Natural killer cell treated with Interleukin-12 subunit alpha and Interleukin-12 subunit beta and Interleukin-15 and Interleukin-18, amount 100 ng/mL, for 72 hours (primary cell): ENCODE data around the gene HSPA12B. TPM values are rescaled to one million over a fixed set of nuclear protein-coding genes. Genes with fewer than 3 reads are reported as not detected.

Source experiments
- ATAC-seq, 2 donors: fragments of 150-1000 bp; cut with Tn5 transposase in 1 of 2; sonication (Bioruptor Pico), chemical (Tn5 transposase) in 1 of 2; 2 replicates each; pipeline ENCODE4 v1.10.0; 2021
- DNase-seq: peaks from one replicate; pipeline ENCODE4 v3.0.0; 2022; ENCODE audit warnings: low spot score
- H3K27ac Mint-ChIP-seq, 2 donors: 1 replicate in 1 of 2; 2 replicates in 1 of 2; pipeline ENCODE4 v1.8.0; 2022; ENCODE audit warnings: mixed read lengths in 2 of 2, mild to moderate bottlenecking in 1 of 2, moderate library complexity in 1 of 2
- H3K27me3 Mint-ChIP-seq, 2 donors: 1 replicate in 1 of 2; 2 replicates in 1 of 2; pipeline ENCODE4 v1.8.0; 2022; ENCODE audit warnings: mixed read lengths in 2 of 2
- H3K36me3 Mint-ChIP-seq: one replicate; pipeline ENCODE4 v1.8.0; 2022; ENCODE audit warnings: mixed read lengths
- H3K4me1 Mint-ChIP-seq, 2 donors: 1 replicate in 1 of 2; 2 replicates in 1 of 2; pipeline ENCODE4 v1.8.0; 2022; ENCODE audit warnings: low read depth in 2 of 2, mixed read lengths in 2 of 2, mild to moderate bottlenecking in 1 of 2
- H3K4me3 Mint-ChIP-seq: one replicate; pipeline ENCODE4 v1.8.0; 2022; ENCODE audit warnings: mixed read lengths
- H3K9me3 Mint-ChIP-seq: 2 replicates; pipeline ENCODE4 v1.8.0; 2022; ENCODE audit warnings: mixed read lengths
- total RNA-seq, 2 donors: library from RNA; stranded (reverse); gene quantifications; one replicate each; pipeline ENCODE4 v1.2.3, GENCODE V29; 2022

The HSPA12B gene, protein sequence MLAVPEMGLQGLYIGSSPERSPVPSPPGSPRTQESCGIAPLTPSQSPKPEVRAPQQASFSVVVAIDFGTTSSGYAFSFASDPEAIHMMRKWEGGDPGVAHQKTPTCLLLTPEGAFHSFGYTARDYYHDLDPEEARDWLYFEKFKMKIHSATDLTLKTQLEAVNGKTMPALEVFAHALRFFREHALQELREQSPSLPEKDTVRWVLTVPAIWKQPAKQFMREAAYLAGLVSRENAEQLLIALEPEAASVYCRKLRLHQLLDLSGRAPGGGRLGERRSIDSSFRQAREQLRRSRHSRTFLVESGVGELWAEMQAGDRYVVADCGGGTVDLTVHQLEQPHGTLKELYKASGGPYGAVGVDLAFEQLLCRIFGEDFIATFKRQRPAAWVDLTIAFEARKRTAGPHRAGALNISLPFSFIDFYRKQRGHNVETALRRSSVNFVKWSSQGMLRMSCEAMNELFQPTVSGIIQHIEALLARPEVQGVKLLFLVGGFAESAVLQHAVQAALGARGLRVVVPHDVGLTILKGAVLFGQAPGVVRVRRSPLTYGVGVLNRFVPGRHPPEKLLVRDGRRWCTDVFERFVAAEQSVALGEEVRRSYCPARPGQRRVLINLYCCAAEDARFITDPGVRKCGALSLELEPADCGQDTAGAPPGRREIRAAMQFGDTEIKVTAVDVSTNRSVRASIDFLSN
- total RNA-seq, result not detected

DNA sequence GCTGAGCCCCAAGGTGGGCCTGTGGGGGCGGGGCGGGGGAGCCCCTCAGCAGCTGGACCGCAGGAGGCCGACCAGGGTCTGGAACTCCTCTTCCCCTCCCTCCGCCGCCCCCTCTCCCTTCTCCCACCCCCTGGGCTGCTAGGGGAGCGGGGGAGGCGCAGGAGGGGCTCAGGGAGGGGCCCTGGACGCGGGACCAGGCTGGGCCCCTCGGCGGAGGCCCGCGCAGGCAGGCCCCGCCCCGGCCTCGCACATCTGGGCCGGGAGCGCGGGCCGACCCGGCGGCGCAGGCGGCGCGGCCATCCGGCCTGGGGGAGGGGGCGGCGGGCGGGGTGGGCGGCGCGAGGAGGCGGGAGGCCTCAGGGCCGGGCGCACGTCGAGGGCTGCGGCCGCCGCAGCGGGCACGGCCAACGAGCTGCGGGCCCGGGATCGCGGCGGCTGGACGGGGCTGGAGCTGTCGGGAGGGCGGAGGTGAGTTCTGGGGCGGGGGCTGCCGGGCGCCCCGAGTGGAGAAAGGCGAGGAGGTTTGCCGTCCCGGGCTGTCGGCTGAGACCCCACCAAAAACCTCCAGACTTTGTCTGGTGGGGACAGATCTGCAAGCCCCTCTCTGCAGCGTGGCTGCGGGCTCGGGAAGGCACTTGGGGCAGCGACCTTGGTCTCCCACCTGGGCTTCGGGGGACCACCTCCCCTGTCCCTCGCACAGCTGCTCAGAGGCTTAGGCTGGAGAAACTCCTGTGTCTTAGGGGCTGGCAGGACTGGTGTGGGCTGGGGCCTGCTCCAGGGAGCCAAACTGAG is at the start of gene HSPA12B:
Gene HSPA12B (plus strand): TSS at position 359 of the 792 bp plus-strand sequence. CDS start 5,990 bp downstream, outside the sequence.
- no peak within 1 kb of the TSS for H3K27ac Mint-ChIP-seq
- H3K27me3 Mint-ChIP-seq, result peaks cover 25 to 35% of the 10 kb centered on the region in 2 donors
- no peaks in the 10 kb centered on the region for H3K9me3 Mint-ChIP-seq
- no peak within 1 kb of the TSS for H3K4me3 Mint-ChIP-seq
- H3K36me3 Mint-ChIP-seq, result no peaks in the 10 kb centered on the region
- ATAC-seq, result peak in 1 of 2 donors; percentile 32
- H3K4me1 Mint-ChIP-seq, result no peaks in the 10 kb centered on the region
- DNase-seq, result no peak

DNA sequence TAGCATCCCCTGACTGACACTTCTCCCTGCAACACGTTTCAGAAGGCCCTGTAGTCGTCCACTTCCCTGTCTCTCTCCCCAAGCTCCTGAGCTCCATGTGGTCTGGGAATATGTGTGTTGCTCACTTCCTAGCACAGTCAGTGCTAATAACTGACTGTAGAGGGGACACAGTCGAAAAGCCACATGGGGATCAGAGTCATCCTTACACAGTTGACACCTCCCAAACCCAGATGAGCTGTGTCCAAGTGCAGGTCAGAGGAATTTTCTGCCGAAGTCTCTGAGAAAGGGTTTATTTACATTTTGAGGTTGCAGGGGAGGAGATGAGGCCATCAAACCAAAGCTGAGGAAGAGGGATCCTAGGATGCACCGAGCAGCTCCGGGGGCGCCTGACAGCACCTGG is 47.1 kb upstream of the HSPA12B start:
- Mint-ChIP-seq H3K36me3 (no peaks in the 10 kb centered on the region), H3K27me3 (peaks cover 24 to 31% of the 10 kb centered on the region in 2 donors), H3K9me3 (no peaks in the 10 kb centered on the region), H3K4me3 (no peak overlapping the region), H3K27ac (no peak overlapping the region), H3K4me1 (peaks cover 0 to 7% of the 10 kb centered on the region in 2 donors)
- ATAC-seq, result no peak
- no peak for DNase-seq

DNA sequence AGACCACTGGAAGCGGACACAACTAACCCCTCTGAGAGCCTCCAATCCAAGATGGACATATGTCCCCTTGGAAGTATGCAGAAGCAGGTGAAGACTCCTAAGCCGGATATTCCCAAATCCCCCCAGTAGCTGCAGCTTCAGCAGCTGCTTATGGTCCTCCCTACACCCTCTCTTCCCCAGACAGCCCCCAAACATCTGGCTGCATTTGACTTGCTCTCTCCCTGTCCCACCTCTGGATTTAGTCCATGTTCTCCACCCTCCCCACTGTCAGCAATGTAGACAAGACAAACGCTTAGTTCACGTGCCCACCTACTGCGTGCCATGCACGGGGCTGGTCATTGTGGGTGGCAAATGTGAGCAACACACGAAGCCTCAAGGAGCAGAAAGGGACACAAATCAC is 46.1 kb upstream of the HSPA12B start:
- peaks cover 0 to 5% of the 10 kb centered on the region in 2 donors for H3K4me1 Mint-ChIP-seq
- no peaks in the 10 kb centered on the region for H3K9me3 Mint-ChIP-seq
- ATAC-seq (no peak), DNase-seq (no peak)
- peaks cover 19 to 26% of the 10 kb centered on the region in 2 donors for H3K27me3 Mint-ChIP-seq
- H3K4me3 Mint-ChIP-seq, result no peak overlapping the region
- no peaks in the 10 kb centered on the region for H3K36me3 Mint-ChIP-seq
- no peak overlapping the region for H3K27ac Mint-ChIP-seq

DNA sequence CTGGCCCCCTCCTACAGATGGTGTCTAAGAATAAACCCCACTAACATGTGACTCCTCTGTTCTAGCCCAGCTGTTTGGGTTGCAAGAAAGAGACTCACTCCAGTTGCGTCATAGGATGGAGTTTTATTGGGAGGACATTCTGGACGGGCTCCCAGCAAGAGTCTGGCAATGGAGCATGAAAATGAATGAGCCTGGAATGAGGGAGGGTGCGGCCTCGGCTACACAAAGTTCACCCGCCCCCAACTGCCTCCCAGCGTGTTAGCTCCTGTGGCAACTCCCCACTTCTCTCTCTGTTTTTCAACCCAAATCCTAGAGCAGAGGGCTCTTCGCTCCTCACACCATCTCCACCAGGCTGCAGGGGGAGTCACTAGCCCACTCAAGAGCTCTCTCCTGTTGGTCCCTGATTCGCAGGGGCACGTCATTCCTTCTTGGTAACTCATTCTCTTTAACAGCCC is 45.6 kb upstream of the HSPA12B start:
- Mint-ChIP-seq H3K27me3 (peaks cover 18 to 24% of the 10 kb centered on the region in 2 donors), H3K36me3 (no peaks in the 10 kb centered on the region), H3K9me3 (no peaks in the 10 kb centered on the region), H3K27ac (no peak overlapping the region), H3K4me1 (peaks cover 0 to 5% of the 10 kb centered on the region in 2 donors), H3K4me3 (no peak overlapping the region)
- no peak for ATAC-seq
- DNase-seq, result no peak

DNA sequence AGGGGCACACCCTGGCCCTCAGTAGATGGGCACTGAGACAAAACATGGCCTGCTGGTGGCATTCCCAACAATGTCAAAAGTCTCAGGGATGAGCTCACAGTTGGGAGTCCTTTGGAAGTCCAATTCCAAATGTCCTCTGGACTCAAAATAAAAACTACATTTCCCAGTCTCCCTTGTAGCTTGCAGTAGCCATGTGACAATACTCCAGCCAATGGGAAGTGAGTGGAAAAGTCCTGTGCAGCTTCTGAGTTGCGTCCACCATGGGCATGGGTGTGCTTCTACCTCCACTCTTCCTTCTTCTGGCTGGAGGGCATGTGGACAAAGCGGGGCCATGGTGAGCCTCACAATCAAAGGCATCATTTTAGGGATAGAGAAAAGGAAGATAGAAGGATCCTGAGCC is 44.8 kb upstream of the HSPA12B start:
- no peaks in the 10 kb centered on the region for H3K36me3 Mint-ChIP-seq
- no peak overlapping the region for H3K27ac Mint-ChIP-seq
- H3K4me3 Mint-ChIP-seq, result no peak overlapping the region
- no peaks in the 10 kb centered on the region for H3K9me3 Mint-ChIP-seq
- no peak for DNase-seq
- no peak for ATAC-seq
- peaks cover 18 to 24% of the 10 kb centered on the region in 2 donors for H3K27me3 Mint-ChIP-seq
- peaks cover 0 to 5% of the 10 kb centered on the region in 2 donors for H3K4me1 Mint-ChIP-seq

DNA sequence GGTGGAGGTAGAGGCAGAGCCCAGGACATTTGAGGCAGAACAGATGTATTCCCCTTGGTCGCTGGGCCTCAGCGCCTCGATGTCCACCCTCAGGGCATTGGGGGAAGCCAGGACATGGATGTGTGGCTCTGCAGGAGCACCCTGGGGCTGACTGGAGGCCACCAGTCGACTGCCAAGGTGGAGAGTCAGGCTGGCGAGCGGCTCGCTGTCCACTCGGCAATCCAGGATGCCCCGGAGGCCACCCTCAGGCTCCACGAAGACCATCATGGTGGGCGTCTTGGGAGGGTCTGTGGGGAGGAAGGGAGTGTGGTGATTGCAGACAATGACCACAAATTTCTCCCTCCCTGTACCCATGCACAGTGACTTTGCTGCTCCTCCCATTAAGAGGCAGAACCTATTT is 42.5 kb upstream of the HSPA12B start:
- no peak overlapping the region for H3K27ac Mint-ChIP-seq
- peaks cover 8 to 9% of the 10 kb centered on the region in 2 donors for H3K27me3 Mint-ChIP-seq
- DNase-seq (no peak), ATAC-seq (no peak)
- H3K4me3 Mint-ChIP-seq, result no peak overlapping the region
- H3K4me1 Mint-ChIP-seq, result peaks cover 0 to 5% of the 10 kb centered on the region in 2 donors
- no peaks in the 10 kb centered on the region for H3K9me3 Mint-ChIP-seq
- H3K36me3 Mint-ChIP-seq, result no peaks in the 10 kb centered on the region

DNA sequence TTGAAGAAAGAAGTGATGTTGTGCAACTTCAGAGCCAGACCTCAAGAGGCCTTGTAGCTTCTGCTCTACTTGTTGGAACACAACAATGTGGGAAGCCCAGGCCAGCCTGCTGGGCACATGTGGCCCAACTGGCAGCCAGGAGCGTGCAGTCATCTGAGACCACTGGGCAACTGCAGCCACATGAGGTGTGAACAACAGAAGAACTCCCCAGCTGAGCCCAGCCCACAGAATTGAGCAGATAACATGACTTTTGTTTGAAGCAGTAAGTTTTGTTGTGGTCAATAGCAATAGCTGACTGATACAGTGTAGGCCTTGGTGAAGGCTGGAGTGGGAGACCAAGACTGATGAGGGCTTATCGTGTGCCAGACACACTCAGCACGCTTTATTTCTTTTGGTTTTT is 42.1 kb upstream of the HSPA12B start:
- H3K27me3 Mint-ChIP-seq, result peaks cover 8 to 9% of the 10 kb centered on the region in 2 donors
- H3K27ac Mint-ChIP-seq, result no peak overlapping the region
- no peak for DNase-seq
- H3K4me1 Mint-ChIP-seq, result peaks cover 0 to 5% of the 10 kb centered on the region in 2 donors
- H3K36me3 Mint-ChIP-seq, result no peaks in the 10 kb centered on the region
- no peak overlapping the region for H3K4me3 Mint-ChIP-seq
- H3K9me3 Mint-ChIP-seq, result no peaks in the 10 kb centered on the region
- ATAC-seq, result no peak

DNA sequence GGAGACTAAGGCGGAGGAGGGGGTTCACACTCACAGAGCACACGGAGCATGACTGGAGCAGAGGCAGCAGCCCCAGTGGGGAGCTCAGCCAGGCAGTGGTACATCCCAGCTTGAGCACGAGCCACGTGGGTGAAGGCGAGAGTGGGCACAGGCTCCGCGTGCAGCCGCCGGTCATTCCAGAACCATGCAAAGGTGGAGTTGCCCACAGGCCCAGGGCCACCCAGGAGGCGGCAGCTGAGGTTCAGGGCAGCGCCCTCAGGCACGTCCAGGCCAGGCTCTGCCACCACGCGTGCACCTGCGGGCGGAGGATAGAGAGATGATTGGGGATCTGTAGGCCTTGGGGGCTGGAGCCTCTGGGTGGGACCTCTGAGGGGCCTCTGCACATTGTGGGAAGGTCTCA is 41.2 kb upstream of the HSPA12B start:
- DNase-seq (no peak), ATAC-seq (no peak)
- peaks cover 0 to 5% of the 10 kb centered on the region in 2 donors for H3K4me1 Mint-ChIP-seq
- no peaks in the 10 kb centered on the region for H3K36me3 Mint-ChIP-seq
- H3K27me3 Mint-ChIP-seq, result peaks cover 5 to 7% of the 10 kb centered on the region in 2 donors
- H3K4me3 Mint-ChIP-seq, result no peak overlapping the region
- H3K9me3 Mint-ChIP-seq, result no peaks in the 10 kb centered on the region
- H3K27ac Mint-ChIP-seq, result no peak overlapping the region

DNA sequence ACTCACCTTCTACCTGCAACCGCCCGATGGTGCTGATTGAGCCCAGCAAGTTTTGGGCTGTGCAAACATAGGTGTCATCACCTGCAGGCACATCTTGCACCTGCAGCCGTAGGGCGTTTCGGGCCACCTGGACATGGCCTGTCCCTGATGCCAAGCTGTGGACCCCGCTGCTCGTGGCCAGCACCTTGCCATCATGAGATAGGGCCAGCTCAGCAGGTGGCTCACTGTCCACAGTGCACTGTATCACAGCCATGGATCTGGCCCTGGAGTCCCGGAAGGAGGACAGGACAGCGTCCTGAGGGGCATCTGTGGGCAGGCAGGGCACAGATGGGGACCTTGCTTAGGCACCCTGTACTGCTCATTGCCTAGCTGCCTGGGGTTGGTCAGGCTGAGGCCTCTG is 40.6 kb upstream of the HSPA12B start:
- peaks cover under 1 to 5% of the 10 kb centered on the region in 2 donors for H3K27me3 Mint-ChIP-seq
- no peaks in the 10 kb centered on the region for H3K9me3 Mint-ChIP-seq
- H3K36me3 Mint-ChIP-seq, result no peaks in the 10 kb centered on the region
- H3K4me3 Mint-ChIP-seq, result no peak overlapping the region
- H3K27ac Mint-ChIP-seq, result no peak overlapping the region
- no peak for ATAC-seq
- DNase-seq, result no peak
- H3K4me1 Mint-ChIP-seq, result peaks cover 0 to 5% of the 10 kb centered on the region in 2 donors

DNA sequence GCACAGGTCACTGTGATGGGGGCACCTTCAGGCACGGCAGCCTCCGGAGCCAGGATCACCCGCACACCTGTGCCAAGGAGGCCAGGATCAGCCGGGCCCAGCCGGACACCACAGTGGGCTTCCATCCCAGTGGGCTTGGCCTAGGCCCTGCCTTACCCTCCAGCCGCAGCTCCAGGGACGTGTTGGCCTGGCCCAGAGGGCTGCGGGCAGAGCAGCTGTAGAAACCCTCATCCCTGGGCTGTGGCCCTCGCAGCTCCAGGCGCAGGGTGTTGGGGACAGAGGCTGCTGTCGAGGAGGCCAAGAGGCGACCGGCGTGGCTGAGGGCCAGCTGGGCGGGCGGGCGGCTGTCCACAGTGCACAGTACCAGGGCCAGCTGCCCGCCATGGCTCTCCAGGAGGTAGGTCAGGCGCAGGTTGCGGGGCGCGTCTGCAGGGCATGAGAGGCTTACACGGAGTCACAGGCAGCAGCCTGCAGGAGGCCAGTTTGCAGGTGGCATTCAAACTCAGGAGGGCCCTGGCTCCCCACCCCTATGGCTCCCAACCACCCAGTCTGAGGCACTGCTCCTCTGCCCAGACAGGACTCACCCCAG is 39.7 kb upstream of the HSPA12B start:
- no peak for DNase-seq
- no peak for ATAC-seq
- H3K4me3 Mint-ChIP-seq, result no peak overlapping the region
- H3K4me1 Mint-ChIP-seq, result peaks cover 0 to 3% of the 10 kb centered on the region in 2 donors
- no peak overlapping the region for H3K27ac Mint-ChIP-seq
- H3K27me3 Mint-ChIP-seq, result peaks cover 0 to under 1% of the 10 kb centered on the region in 2 donors
- no peaks in the 10 kb centered on the region for H3K36me3 Mint-ChIP-seq
- H3K9me3 Mint-ChIP-seq, result no peaks in the 10 kb centered on the region

DNA sequence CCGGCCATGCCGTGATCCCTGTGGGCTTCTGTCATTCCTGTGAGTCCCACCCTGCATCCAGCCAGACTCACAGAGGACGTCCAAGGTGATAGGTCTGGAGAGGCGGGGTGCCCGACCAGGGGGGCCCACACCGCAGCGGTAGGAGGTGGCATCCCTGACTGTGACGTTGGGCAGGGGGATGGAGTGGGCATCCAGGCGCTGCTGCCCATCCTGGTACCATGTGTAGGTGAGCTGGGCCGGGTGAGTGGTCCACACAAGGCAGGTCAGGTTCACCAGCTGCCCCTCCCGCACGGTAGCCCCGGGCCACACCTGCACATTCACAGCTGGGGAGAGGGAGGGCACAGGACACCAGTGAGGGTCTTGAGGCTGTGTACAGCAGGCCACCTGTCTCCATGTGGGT is 39.1 kb upstream of the HSPA12B start:
- Mint-ChIP-seq H3K4me3 (no peak overlapping the region), H3K27ac (no peak overlapping the region), H3K4me1 (no peaks in the 10 kb centered on the region), H3K27me3 (no peaks in the 10 kb centered on the region), H3K36me3 (no peaks in the 10 kb centered on the region), H3K9me3 (no peaks in the 10 kb centered on the region)
- ATAC-seq (no peak), DNase-seq (no peak)

DNA sequence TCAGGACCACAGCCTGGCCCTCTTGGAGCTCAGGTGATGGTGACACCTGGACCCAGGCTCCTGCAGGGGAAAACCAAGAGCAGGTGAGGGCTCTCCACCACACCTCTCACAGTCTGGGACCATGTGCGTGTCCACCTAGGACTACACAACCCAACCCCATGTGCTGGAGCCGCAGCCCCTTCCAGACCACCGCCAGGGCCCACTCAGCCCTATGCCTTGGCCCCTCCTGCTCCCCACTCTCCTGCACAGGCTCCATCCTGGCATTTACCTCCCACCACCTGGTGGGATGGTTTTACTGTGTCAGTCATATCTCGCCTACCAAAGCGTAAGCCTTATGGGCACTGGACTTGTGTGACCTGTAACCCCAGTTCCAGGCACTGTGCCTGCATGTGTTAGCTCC is 37.6 kb upstream of the HSPA12B start:
- no peaks in the 10 kb centered on the region for H3K27me3 Mint-ChIP-seq
- H3K27ac Mint-ChIP-seq, result no peak overlapping the region
- no peaks in the 10 kb centered on the region for H3K36me3 Mint-ChIP-seq
- H3K4me3 Mint-ChIP-seq, result no peak overlapping the region
- no peak for ATAC-seq
- DNase-seq, result no peak
- no peaks in the 10 kb centered on the region for H3K4me1 Mint-ChIP-seq
- no peaks in the 10 kb centered on the region for H3K9me3 Mint-ChIP-seq

DNA sequence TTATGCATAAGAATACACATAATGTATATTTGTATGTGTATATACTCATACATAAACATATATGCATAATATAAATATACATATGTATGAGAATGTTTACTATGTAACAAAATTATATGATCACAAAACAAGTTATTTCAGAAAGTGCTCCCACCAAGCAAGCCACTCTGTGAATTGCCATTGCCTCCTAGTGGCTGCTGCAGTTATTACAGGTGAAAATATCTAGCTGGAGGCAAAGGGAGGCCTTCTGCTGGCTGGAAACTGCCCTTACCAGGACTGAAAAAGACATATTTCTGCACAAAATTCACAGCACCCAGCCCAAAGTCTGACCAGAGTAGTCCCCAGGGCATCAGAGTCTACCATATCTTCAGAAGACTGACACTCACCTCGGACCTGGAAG is 36.3 kb upstream of the HSPA12B start:
- Mint-ChIP-seq H3K36me3 (no peaks in the 10 kb centered on the region), H3K4me1 (no peaks in the 10 kb centered on the region), H3K4me3 (no peak overlapping the region), H3K9me3 (no peaks in the 10 kb centered on the region), H3K27ac (no peak overlapping the region), H3K27me3 (no peaks in the 10 kb centered on the region)
- no peak for ATAC-seq
- DNase-seq, result no peak
